ENCODE results near the gene TMEM176B.

Gene TMEM176B

DNA sequence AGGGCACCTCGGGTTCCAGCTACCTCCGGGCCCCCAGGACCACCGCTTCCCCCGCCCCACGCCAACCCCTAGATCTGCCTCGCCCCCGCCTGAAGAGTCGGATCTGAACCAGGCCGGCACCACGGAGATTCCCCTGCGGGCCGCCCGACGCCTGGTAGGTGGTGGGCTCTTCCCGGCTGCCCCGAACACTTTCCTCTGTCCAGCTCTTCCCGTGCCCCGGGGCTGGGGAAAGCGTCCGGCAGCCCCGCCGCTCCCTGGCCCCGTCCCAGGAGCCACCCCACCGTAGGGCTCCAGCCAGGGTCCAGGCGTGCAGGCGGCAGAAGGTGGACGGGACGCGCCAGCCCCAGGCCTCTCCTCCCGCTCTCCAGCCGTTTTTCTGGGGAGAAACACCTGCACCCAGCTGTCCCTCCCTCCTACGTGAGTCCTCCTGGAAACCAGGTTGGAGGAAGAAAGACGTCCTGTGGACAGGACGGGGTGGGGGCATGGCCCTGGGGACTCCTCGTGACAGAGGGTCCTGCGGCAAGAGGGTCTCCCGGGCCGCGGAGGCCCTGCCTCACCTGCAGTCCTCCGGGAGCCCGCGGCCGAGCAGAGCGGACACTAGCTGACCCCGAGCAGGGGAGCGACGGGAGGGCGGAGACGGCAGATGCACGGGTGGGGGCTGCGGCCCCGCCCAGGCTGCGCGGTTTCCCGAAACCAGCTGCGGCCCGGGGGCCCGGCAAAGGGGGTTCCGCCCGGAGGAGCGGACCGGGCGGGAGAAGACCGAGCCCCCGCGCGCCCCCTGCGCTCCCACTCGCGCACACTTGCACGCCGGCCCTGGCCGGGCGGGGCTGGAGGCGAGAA is at the start of gene TMEM176B:
TMEM176B (minus strand) TSS at position 624 of the 840 bp plus-strand sequence. CDS start 3,795 bp downstream, outside the sequence.
- no peak for DNase-seq (ENCODE audit: low read depth)

DNA sequence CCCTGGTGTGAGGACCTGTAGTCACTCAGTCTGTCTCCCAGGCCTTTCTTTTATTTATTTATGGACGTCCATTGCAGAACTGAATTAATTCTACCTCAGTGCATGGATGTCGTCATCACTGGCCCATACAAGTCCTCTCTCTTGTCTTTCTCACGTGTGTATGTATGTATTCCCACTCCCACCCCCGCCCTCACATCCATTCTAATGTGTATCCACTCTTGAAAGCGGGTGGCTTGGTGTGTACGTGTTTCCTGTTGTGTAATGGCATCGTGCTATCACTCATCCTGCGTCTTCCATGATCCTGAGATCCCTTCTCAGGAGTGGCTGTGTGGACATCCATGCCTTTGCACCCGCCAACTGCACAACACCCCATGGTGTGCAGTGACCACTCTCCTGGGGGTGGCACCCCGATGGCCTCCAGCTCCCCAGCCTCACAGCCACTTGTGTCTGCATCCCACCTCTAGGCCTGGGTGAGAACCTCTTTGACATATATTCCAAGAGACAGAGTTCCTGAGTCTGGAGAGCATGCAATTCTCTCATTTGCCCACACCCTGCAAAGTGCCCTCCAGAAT is 49.1 kb upstream of the TMEM176B start:
- no peak for DNase-seq (ENCODE audit: low read depth)

DNA sequence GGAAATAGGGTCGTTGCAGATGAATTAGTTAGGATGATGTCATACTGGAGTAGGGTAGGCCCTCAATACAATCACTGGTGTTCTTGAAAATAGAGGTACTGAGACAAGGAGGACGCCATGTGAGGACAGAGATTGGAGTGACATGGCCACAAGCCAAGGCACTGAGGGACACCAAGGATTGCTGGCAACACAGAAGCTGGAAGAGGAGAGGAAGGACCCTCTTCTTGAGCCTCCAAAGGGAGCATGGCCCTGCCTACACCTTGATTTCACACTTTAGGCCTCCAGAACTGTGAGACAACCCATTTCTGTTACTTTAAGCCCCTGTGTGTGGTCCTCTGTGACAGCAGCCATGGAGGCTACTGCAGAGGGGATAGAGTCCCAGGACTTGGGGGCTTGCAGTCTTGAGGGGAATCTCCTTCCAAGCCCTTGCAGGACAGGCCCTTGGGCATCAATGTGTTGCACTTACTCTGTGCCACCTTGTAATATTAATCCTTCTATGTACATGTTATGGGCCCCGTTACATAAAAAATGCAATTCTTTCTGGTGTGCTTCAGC is 48.5 kb upstream of the TMEM176B start:
- DNase-seq (ENCODE audit: low read depth), result no peak

DNA sequence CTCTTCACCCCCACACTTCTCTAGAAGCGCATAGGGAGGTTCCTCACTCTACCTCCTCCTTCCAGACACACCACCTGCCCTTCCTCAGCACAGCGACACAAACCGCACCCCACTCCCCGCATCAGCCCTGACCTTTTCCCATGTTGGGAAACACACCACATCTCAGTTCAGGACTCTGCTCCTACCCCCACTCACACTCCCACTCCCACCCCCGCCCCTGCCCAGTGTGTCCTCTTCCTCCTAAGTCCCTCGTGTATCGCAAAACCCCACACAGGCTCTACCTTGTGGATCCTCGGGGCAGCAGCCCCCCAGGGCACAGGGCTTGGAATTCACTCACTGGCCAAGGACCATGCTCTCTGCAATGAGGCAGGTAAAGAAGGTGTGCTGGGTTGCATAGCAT is 47.9 kb upstream of the TMEM176B start:
- no peak for DNase-seq (ENCODE audit: low read depth)

DNA sequence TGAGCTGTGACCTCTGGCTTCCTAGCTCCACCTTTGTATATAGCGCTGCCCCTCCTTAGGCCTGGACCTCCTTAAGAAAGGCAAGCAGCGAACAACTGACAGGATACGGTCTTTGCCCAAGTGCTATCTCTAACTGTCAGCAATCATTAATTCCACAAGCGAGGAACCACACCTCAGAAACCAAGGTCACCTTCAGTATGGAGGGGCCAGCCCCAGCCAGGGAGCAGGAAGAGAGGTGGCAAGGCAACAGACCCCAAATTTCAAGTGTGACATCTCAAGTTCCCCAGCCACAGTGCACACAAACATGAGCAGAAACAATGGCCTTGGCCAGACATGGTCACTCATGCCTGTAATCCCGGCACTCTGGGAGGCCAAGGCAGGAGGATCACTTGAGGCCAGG is 47.4 kb upstream of the TMEM176B start:
- no peak for DNase-seq (ENCODE audit: low read depth)

DNA sequence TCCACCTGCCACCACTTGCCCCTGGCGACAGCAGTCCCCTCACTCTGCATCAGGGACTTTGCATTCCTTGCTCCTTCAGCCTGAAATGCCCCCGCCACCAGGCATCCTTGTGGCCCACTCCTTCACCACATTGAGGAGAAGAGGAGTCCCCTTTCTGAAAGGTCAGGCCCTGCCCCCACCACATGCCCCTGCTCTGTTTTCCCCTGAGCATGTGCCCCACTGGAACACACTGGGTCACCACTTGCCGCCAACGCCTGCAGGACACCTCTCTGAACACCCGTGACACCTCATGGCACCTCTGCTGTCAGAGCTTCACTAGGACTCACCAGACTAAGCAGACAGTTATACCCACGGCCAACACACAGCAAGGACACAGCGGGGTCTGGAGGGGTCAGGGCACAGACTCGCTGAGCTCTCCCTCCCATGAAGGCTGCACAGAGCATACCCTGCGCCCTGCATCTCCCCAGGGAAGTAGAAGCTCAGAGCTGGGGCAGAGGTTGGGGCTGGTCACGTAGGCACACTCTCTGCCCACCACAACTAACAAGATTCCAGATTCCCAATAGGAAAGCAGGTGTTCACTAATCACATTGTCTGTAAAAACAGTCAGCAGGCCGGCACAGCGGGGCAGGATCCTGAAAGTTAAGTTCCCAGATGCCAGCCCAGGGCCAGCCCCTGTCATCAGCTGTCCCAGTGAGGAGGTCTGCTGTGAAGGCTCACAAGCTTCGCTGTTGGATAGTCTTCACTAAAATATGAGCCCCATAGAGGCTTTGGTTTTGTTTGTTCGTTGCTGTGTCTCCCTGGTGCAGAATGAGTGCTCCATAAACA is 46.3 kb upstream of the TMEM176B start:
- no peak for DNase-seq (ENCODE audit: low read depth)

DNA sequence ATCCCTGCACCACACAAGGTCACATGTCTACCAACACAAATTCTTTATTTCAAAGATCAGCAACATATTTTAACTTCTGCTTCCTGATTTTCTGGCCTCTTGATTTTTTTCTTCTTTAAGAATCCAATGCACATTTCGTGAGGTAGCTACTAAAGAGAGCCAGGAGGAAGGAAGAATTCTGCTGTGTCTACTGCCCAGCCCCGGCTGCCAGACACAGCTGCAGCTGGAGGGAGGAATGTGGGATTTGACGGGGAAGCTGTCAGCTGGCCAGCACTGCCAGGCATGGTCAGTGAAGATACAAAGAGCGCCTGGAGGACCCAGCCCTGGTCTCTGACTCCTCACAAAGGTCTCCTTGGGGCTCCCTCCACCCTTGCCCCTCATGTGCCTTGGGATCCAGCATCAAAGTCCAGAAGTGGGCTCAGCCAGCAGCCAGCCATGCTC is 45.3 kb upstream of the TMEM176B start:
- no peak for DNase-seq (ENCODE audit: low read depth)

DNA sequence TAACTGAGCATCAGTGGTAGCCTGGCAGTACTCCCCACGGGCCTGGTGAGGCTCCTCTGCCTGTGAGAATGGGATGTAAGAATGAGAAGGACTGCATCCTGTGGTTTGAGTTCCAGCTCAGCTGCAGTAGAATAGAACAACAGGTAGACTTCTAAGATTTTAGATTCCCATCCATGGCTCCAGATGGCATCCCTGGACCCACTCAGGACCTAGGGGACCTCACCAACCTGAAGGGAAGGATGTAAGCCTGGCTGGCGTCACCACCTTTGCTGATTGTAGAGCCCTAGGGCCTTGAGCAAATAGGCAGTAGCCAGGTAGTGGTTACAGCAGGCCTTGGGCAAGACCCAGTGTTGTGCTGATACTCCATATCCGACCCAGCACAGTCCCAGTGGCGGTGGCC is 42.6 kb upstream of the TMEM176B start:
- no peak for DNase-seq (ENCODE audit: low read depth)

DNA sequence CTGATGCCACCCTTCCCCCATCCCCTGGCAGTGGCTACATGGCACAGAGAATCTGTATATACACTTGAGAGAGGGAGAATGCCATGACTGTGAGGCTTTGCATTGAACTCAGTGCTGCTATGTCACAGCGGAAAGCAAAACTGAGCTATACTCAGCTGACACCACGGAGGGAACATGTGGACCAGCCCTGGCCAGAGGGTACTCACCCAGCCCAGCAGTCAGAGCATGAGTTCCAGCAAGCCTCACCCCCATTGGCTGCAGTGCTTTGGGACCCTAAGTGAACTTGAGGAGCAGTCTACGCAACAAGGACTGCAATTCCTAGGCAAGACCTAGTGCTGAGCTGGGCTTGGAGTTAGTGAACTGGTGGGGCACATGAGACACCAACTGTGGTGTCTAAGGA is 41.9 kb upstream of the TMEM176B start:
- no peak for DNase-seq (ENCODE audit: low read depth)

DNA sequence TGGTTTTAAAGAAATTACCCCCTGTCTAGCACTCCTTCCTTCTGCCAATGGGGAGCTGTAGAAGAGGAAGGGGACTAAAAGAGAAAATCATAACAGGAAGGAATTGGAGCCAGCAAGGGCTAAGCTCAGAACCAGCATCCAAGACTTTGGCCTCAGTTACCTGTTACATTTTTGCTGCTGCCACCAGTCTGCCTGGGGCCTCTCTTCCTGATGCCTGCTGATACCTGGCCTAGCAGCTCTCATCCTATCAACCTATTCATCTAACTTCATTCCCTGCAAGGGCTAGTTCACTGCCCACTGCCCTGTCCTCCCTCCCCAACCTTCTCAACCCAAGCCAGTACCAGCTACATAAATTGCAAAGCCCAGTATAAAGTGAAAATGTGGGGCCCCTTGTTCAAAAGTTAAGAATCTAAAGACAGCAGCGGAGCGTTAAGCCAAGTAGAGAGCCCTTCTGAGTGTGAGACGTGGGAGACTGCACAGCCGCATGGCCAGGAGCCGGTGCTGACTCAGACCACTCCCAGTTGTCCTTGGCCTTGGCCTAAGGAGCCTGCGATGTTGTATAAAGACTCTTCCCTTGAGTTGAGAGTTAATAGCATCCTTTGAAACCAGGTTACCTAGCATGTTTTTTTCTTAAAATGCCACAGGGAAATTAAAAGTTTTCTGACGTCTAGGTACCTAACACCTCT is 38.9 kb upstream of the TMEM176B start:
- DNase-seq (ENCODE audit: low read depth), result no peak

DNA sequence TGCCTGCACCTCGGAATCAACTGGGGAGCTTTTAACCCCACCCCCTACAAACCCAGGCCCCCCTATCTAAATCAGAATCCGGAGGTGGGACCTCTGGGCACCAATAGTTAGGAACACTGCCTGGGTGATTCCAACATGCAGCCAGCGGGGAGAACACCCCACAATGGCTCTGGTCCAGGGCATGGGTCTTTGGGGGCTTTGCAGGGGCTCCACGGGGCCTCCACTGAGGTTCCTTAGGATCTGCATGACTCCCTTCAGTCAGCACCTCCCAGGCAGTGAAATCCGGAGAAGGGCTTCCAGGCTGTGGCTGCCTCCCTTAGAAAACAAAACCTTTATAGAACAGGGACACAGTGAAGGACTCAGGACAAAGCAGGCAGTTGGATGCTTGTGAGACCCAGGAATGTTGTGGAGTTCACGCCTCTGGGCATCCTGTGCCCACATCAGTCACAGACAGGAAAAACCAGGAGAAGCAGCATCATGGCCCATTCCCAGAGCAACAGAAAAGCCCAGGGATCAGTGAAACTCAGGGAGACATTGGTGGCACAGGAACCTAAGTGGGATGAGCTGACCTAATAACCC is 35.6 kb upstream of the TMEM176B start:
- no peak for DNase-seq (ENCODE audit: low read depth)

DNA sequence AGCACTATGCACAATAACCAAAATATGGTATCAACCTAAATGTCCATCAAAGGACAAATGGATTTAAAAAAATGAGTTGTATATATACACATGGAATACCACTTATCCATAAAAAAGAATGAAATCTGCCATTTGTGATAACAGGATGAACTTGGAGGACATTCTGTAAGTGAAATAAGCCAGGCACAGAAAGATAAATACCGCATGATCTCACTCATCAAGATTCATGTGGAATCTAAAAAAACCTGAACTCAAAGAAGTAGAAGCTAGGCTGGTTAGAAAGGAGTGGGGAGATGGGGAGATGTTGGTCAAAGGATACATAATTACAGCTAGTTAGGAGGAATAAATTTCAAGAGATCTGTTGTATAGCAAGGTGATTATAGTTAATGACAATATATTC is 34.9 kb upstream of the TMEM176B start:
- no peak for DNase-seq (ENCODE audit: low read depth)

DNA sequence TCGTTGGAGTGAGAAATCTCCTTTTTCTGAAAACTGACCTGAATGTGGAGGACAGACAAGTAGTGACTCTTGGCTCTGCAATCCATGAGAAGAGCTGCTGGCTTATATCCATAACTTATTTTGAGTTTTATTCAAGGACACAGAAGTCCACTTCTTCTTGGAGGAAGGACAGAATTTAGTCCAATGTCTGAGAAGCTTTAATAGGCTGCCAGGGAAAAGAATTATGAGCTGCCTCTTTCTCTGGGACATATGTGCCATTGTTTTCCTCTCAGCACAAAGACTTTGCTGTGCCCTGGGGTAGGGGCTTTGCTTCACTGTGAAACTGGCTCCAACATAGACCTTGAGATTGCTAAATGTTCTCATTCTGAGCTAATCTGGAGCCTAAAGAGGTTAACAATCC is 31.7 kb upstream of the TMEM176B start:
- no peak for DNase-seq (ENCODE audit: low read depth)

DNA sequence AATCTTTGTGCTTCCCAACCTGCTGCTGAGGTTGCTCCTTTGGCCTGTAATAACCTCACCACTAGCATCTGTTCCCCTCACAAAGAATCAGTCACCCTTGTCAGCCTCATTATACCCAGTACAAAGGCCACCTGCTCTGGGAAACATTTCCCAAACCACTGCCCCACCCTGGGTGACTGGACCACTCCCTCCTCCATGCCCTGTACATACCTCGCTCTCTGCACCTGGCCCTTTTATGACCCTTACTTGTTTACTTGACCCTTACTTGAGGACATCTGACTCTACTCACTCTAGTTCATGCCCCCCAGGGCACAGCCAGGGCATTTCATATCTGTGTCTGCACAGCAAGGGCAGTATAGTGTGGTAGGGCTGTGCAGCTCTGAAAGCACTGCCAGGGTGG is 30.8 kb upstream of the TMEM176B start:
- DNase-seq (ENCODE audit: low read depth), result no peak

DNA sequence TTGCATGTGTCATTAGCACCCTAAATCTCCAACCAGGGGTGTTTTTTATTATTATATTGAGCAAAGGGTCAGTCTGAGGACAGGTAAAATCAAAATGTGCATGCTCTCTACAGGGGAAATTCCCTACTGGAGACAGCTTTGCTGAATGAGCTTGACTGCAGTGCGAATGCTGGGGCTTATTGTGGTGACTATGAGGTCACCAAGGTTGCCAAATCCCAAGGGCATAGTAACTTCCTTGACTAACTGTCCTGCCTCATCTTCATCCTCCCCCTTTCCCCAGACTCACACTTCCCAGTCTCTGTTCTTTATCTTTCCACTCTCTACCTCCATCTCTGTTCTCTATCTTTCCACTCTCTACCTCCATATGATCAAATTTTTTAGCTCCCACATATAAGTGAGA is 29.3 kb upstream of the TMEM176B start:
- DNase-seq (ENCODE audit: low read depth), result no peak

DNA sequence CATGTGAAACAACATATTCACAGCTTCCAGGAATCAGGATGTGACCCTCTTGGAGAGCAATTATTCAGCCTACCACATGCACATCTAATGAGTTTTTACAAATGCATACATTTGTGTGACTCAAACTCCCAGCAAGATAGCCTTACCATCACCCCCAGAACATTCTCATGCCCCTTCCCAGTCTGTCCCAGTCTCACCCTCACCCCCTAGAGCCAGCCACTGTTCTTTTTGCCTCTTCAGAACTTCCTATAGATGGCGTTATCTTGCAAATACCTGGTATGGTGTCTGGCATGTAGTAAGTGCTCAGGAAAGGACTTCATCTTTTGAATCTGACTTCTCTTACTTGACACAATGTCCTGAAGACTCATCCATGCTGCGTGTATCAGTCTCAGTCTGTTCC is 28.2 kb upstream of the TMEM176B start:
- no peak for DNase-seq (ENCODE audit: low read depth)

DNA sequence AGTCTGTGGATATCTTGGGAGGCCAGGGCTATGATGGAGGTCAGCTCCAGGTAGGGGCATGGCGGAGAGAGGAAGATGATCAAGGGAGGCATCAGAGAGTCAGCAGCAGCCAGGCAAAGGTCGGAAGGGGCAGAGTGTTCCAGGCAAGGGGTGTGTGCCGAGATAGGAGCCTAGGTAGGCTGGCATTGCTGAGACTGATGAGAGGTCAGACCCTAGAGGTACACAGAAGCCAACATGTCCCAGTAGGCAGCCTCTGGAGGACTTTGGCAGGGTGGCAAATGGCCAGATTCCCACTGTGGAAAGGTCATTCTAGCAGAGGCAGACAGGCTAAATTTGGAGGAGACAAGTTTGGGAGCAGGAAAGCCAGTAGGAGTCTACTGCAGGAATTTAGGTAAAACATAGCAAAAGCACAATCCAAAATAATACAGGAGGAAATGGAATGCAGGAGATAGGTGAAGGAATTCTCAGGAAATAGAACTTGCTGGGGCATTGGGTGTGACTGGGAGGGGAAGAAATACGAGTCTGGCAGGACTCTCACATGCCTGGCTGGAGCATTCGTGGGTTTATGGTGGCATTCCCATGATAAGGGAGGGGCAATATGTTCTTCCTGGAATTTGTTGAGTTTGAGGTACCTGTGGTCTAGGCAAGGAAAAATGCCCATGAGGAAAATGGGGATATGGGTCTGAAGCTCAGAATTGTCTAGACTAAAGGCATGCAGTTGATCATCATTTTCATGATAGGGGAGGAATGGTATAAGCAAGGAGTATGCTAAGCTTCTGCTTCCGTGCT is 26.1 kb upstream of the TMEM176B start:
- no peak for DNase-seq (ENCODE audit: low read depth)

DNA sequence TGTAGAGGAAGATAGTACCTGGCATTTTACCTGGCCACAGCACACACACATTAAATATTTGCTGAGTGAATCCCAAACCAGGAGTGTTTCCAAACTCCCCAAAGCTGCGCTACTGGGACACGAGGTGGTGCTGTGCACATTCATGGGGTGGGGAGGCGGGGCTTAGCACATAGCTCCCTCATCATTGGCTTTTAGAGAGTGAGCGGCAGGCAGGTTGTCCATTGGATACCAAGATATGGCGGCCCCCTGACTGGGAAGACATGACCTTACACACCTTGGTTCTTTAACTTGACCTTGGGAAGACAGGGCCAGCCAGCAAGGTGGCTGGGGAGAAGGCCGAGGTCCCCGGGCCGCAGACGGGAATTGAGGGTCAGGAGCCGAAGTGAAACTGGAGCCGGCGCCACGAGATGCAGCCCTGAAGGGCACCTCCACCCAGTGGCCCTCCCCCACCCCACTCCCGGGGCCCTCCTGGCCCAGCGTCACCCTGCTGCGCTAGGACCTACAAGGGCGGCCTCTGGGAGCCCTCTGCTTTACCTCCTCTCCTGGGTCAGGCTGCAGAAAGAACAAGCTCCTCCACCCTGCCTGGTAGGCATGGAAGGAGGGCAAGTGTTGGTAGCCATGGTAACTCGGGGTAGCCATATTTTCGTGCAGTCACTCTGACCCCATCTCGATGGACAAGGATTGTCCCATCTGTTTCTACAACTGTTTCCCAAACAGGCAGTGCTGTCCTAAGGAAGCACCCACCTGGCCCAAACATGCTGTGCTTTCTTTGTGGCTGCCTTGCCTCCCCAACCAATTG is 24.4 kb upstream of the TMEM176B start:
- no peak for DNase-seq (ENCODE audit: low read depth)

DNA sequence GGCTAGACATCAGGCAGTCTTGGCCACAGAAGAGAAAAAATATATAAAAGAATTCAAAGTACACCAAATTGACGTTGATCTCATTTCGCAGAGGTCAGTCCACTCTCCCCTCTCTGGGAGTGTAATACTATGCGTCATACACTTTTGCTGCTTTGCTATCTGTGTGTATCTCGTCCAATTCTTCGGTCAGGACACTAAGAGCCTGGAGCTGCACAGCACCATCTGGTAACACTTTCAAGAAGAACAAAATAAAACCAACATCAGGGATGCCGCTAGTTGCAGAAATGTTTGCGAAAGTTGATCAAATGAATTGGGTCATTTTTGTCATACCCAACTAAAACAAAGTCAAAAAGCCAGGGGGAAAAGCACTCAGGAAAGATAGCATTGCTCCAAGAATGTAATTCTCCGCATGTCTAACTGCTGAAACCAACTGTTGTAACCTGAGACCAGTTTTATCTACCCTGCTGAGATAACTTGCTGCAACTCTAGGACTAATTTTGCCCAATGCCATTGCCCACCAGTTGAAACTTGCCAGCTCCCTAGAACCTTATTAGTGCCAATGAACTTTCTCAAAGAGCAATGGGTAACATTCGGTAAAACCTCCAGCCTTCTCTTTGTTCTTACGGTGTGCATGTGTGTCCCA is 23.4 kb upstream of the TMEM176B start:
- DNase-seq (ENCODE audit: low read depth), result no peak
